Stimulated activated CD4-positive, alpha-beta T cell treated with anti-CD3 and anti-CD28 coated beads, Interleukin-12 subunit alpha, Interleukin-12 subunit beta, amount 100 ng/mL, for 4 hours (primary cell): ENCODE data around the gene AEBP1.

Experiments used
- DNase-seq: peaks from one replicate; pipeline ENCODE4 v3.0.0-alpha.2; 2020

AEBP1 gene

DNA sequence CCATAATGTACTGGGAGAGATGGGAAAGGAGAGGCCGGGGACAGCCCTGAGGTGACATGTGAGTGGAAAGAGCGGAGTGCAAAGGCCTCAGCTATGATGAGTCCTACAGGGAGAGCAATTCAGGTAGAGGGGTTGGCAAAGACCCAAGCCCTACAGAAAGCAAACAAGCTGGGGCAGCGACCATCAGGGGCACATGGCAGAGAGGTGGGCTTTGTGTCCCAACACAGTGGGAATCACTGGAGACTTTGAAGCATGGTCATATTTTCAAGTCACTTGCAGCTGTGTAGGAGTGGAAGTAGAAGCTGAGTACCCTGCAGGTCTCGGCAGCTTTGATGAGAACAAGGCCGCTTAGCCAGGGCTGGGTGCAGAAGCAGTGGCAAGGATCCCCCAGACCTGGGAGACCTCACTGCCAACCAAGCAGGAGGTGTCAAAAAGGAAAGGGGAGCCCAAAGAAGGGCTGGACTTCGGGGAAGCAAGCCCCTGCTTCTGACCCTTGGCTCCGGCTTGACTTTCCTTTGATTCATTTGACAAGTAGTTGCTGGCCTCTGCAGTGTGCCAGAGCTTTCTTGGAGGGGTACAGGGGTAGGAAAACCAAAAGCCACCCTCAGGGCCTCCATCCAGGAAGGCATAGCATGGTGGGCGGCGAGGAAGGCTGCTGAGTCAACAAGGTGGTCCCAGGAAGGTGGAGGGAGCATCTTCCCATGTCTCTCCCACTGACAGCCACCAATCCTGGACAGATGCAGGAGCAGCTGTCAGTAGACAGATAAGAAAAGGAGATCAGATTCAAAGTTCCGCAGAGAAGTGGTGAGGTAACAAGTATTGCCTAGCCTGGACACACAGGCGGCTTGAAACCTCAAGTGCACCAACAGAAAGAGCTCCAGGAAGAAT lies 36.8 kb upstream of the AEBP1 start:
- no peak for DNase-seq

DNA sequence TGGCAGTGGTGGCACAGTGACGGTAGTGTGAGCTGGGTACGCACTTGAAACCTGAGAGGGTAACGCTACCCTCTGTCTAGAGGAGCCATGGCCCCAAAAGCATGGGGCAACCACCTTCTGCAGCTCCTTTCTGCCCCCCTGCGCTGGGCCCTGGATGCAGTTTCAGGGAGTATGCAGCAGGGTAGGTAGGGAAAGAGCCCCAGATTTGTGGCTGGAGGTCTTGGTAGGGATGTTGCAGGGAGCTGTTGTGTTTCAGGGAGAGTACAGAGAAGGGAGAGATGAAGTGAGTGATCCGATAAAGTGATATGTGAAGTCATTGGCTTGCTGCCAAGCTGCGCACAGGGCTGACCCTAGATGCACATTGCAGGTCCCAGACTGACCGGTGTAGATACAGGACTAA lies 36.1 kb upstream of the AEBP1 start:
- DNase-seq, result no peak

DNA sequence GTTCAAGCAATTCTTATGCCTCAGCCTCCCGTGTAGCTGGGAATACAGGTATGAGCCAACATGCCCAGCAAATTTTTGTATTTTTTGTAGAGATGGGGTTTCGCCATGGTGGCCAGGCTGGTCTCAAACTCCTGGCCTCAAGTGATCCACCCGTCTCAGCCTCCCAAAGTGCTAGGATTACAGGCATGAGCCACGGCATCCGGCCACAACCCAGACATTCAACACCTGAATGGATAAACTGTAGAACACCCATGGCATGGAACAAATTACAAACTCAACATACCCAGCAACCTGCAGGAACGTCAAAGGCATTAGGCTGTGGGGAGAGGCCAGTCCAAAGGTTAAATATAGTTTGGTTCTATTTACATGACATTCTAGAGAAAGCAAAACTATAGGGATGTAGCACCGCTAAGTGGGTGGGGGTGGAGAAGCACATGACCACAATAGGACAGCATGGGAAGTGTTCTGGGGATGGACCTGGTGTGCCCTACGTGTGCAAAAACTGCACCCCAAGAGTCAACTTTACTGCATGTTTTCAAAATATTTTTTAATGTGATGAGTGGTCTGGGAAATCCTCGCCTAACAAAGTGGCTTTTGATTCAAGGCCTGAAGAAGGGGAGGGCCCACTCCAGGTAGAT lies 32.3 kb upstream of the AEBP1 start:
- DNase-seq, result no peak

DNA sequence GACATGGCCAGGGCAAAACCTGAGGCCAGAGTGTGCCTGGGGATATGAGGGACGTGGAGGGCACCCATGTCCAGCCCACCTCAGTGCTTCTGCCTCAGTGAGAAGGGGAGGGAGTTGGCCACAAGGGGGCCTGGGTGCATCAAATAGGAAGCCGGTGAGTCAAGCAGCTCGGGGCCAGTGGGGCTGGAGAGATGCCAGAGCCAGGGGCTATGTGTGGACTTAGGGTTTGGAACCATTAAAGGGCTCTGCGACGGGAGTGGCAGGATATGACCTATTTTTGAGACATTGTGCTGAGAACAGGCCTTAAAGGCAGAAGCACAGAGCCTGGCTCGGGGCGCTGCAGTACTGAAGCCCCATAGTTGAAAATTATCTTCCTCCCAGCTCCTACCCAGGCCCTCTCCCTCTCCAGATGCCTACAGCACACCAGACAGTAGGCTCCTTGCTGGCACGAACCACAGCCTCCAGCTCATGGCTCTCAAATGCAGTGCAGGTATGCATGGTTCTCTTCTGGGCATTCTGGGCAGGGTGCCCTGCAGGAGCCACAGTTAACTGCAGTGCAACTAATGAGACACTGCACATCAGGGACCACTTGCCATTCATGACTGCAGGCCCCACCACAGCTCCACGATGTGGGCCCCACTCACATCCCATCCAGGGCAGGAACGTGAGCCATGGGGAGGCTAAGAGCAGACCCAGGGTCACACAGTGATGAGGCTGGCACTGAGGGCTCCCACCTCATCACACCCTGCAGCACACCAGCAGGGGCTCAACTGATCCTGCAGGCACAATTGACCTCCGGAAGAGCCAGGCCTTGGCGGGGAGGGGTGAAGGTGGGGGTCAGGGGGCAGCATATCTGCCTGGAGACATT lies 31.5 kb upstream of the AEBP1 start:
- DNase-seq, result no peak

DNA sequence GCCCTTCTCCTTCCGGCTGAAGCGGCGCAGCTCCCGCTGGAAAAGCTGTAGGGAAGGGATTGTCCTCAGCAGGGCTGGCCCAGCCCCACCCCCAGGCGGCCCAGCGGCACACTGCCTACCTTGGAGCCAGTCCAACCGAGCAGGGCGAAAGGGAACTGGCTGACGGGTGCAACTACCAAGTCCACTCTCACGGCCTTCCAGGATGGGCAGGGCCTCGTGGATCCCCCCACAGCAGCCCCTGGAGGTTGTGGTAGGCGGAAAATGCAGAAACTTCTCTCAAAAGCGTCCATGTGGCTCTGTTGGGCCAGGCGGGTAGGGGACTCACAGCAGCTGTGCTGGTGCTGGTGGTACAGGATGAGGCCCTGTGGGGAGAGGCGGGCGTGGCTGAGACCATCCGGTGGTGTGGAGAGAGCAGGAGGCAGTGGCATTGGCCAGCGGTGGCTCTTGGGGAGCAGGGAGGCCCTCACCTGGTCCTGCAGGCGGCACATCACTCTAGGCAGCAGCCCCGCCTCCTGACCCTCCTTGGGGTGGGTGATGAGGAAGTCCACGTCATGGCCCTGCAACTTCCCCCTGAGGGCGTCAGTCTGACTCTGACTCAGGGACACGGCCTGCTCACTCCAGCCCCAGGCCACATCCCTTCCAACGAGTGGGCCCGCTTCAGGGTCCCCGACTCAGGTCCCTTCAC lies 30.3 kb upstream of the AEBP1 start:
- DNase-seq, result no peak

DNA sequence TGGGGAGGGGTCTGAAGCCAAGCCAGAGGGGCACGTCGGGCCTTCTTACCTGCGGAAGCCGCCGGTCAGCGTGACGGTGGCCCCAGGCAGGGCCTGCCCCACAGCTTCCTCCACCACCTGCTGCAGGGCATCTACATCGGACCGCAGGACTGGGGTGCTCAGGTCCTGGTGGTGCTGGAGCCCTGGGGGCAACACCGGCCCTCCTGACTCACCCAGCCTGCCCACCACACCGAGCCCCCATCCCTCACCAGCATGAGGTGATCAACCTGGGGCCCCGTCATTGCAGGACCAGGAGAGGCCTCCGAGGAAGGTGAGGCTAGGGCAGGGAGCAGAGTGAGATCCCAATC lies 29.8 kb upstream of the AEBP1 start:
- no peak for DNase-seq

DNA sequence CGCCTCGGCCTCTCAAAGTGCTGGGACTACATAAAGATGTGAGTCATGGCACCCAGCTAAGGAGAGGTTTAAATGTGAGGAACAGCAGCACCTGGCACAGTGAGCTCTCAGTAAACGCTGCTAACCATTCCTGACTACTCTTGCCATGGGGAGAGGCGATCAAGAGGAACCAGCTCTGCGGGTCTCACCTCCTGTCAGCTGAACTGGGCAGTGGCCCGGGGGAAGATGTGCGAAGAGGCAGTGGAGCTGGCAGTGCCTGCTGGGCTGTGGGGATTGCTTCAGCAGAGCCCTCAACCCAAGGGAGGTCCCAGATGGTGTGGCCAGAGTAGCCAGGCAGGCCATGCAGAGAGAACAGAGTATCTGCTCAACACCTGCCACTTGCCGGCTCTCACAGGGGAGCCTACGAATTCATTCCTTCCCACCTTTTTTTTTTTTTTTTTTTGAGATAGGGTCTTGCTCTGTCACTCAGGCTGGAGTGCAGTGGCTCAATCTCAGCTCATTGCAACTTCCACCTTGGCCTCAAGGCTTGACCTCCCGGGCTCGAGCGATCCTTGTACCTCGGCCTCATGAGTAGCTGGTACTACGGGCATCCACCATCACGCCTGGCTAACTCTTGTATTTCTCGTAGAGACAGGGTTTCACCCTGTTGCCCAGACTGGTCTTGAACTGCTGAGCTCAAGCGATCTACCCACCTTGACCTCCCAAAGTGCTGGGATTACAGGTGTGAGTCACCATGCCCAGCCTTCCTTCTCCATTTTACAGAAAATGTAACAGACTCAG lies 28.7 kb upstream of the AEBP1 start:
- DNase-seq, result no peak

DNA sequence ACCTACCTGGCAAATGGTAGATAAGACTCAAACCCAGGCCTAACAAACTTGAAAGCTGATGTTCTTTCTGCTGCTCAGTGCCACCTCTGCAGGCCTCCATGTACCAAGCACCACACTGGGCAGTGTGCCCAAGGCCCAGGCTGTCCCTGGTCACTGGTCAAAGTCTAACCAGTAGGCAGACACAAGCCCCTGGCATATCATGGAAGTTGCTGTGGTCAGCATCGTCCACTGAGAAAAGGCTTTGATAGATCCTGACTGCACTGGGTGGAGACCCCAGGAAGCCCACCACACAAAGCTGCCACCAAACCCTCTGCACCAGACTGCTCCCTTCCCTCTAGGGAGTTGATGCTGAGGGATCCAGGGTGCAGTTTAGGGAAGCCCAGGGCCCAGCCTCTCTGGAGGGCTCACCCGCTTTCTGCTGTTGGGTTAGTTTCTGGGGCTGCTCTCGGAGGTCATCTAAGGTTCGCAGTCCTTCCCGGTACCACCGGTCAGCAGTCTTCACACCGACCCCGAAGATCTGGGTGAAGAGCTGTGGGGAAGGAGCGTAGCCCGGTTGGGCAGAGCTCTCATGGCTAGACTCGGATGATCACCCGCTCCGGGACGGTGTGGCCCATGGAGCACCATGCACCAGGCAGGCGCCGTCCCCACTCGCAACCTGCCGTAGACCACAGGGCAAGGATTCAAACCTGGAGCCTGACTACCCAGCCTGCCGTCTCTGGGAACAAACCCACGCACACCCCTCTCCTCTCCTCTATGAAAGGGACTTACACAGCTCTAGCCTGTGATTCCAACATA lies 27.8 kb upstream of the AEBP1 start:
- DNase-seq, result no peak

DNA sequence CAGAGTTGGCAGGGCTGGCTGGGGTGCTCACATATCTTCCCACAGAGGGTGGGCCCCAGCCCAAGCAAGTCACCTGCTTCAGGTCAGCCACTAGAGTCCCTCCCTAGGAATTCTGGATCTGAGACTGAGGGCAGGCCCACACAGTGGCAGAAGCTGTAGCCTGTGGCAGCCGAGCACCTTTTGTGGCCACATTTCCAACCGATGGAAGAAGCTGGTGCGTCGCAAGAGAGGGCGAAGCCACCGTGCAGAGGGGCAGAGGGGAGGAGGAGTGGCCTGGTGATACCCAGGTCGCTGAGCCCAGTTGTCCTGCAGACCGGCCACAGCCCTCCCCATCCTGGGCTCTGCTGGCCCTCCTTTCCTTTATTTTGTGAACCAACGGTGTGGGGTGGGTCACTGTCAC lies 27.1 kb upstream of the AEBP1 start:
- no peak for DNase-seq

DNA sequence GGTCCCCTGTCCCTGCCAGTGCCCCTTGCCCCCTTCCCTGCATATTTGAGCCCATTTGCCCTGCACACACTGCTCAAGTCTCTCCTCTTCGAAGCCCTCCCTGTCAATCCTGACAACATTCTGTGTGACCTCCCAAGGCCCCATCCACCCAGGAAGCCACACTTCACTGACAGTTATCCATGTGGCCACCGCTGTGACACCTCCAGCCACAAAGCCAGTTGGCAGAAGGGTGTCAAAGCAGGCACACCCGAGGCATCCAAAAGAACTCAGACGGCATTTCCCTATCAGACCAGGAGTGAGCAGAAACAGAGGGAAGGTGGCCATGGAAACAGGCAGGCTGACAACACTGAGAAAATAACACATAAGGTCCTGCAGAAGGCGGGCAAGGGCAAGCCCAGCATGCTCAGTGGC lies 26.5 kb upstream of the AEBP1 start:
- DNase-seq, result no peak

DNA sequence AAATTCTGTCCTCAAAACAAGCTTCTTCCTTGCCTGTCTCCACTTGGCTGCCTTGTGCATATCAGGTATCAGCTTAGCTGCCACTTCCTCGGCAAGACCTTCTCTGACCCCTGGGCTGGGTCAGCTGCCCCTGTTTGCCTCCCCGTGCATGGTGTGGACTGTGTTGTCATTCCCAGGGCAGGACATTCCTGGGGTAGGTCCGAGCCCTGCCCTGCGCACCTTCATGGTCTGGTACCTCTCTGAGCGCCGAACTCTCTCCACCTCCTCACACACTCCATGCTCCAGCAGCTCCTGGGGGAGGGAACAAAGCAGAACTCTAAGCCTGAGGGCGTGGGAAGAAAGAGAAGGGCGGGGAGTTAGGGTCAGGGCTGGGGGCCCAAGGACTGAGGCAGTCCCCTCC lies 25.6 kb upstream of the AEBP1 start:
- no peak for DNase-seq

DNA sequence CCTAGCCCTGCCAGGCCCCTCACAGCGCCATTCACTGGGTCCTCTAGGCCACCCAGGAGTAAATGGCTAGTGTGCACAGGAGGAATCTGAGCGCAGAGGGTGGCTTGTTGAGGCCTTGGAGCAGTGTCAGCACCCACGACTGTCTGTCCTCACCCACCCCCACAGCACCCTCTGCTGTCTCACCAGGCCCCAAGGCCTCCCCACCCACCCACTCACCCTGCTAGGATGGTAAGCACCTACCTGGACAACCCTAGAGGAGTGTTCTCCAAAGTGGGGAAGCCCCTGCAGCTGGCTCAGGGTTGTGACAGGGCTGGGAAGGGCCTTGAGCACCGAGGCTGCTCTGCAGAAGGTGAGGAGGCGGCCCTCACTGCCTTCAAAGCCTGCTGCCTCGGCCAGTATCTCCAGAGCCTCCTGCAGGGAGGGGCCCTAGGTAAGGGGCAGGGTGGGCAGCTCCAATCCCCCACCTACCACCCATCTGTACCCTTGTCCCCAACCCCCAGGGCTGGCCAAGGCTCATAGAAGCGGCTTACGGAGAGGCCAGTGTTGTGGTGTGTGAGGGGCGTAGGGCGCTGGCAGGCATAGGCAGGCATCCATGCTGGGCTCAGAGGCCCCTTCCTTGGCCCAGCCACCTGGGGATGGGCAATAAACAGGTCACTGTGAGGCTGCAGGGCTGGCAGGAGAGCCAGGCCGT lies 24.7 kb upstream of the AEBP1 start:
- DNase-seq, result no peak

DNA sequence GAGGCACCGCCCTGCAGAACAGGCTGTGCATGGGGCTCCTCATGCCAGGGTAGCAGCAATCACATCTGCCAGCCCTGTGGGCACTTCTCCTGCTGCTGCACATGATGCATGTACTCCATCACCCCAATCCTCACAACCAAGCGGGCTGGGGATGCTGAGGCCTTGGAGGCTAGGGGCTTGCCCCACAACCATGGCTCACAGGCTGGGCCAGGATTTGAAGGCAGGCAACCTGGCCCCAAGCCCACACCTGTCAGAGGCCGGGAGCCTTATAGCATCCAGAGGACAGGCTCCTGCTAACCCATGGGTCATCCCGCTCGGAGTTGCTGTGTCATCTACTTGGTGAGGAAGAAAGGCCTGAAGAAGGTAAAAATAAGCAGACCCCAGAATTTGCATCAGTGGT lies 24.0 kb upstream of the AEBP1 start:
- DNase-seq, result no peak

DNA sequence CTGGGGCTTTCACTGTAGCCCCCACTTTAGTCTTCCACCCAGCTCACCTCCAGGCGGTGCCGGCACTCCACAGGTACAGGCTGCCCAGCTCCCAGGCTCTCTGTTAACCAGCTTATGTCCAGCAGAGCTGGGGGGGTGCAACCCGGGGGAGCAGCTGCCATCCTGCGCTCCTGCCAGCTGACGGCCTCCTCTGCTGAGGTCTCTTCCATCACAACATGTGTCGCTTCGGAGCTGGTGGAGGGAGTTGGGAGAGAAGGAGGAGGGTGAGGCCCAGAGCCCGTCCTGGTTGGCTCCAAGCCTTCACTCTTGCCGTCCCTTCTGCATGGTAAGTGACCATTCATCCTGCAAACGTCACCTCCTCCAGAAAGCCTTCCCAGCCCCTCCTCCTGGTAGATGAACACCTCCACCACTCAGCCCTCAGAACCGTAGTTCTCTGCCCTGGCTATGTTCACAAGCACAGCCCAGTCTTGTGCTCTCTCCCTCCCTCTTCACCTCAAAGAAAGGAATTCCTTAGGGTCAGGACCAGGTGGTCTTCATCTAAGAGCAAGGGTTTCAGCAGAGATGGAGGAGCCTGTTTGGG lies 23.4 kb upstream of the AEBP1 start:
- no peak for DNase-seq

DNA sequence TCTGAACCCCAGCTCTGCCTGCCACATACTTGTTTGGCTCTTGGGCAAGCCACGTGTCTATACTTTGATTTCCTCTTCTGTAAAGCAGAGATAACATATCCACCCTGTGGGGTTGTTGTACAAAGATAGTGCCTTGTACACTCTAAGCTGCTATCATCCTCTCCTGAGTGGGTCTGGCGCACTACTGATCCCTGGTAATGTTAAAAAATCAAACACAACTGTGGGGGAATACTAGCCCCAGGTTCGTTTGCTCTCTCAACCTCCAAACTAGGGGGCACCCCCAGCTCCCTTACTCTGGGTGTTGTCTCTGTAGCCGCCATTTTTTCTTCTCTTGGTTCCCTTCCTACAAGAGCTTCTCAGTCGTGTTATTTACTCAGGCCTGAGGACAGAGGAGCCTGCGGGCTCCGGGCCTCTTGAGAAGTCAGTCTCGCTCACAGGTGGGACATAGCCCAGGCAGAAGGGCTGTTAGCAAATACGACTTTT lies 22.8 kb upstream of the AEBP1 start:
- DNase-seq, result no peak

DNA sequence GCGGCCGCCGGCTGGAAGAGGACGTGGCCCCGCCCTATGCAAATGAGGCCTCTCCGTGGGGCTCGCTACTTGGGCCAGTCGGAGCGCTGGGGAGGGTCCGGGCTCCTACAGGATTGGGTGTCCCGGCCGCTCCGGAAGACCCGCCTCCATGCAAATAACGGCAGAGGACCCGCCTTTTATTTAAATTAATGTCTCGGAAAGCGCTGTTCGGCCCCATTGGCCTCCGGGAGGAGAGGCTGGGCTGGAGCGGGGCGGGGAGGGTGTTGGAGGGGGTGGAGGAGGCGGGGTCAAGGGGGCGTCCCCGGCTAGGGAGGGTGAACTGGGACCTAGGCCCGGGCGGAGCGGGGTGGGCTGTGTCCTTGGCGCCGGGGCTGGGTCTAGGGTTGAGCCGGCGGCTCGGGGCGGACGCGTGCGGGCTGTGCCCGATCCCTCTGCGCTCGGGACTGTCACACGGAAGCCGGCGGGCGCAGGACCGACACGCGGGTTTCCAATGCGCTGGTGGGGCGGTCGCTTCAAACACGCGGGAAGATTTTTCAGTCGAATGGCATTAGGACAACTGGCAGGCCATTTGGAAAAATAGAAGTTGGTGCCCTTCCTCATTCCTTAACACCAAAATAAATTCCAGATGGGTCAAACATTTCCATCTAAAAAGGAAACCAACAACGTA lies 21.5 kb upstream of the AEBP1 start:
- peak; percentile 97 for DNase-seq

DNA sequence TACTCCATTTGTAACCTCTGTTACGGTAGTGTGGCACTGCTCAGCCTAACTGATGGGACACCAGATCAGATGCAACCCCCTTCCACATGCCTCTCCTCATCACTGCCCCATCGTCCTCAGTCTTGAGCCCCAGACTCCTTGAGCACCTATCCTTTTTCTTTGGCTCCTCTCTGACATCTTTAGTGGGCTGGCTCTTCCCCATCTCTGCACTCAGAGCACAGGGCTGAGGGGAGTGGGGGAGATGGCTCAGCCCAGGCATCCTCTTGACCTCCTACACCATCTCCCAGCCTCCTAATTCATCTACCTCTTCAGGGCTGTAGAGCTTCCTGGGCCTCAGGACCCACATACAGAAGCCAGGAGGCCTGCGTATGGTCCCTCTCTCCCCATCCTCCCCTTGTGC lies 20.3 kb upstream of the AEBP1 start:
- no peak for DNase-seq

DNA sequence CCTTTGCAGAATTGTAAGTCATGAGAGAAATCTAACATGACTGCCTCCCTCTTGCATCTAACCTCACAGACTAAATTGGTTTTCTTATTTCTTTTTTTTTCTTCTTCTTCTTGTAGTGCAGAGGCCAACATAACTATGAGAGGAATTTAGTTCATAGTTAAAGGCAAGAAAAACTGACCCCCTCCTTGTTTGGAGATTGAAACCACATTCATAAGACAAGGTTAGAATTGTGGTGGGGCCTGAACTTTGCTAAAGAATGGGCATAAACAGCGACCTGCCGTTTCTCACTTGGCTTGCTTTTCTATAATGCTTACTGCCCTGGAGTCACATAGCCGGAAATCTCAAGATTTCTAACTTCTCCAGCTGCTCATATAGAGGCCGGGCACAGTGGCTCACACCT lies 19.4 kb upstream of the AEBP1 start:
- DNase-seq, result no peak

DNA sequence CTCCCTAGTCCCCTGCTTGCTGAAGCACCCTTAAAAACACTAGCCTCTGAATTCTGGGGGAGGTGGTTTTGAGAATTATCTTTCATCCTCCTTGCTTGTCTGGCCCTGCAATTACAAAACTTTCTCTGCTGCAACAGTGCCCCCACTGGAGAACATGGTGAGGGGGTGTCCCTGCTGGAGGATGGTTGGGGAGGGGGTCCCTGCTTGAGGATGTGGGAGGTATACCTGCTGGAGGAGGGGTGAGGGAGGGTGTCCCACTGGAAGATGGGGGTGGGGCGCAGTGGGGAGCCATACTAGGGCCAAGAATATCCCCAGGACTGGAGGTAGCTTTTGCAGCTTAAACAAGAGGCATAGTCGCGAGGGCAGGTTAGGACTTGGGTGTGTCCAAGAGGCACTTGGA lies 18.6 kb upstream of the AEBP1 start:
- no peak for DNase-seq

DNA sequence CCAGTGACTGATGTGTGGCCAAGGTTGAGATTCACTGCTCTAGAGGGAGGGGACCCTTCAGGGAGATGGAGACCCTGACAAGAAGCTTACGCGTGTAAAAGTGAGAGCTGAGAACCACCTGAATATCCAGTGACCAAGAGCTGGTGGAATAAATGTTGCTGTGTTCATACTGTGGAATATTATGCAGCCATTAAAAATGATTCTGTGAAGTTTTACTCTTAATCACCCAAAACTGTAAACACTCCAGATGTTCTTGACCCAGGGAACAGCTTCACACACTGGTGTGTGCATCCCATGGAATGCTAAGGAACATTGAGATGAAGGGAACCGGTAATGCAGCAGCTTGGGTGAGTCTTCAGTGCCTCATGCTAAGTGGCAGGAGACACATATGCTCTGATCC lies 17.5 kb upstream of the AEBP1 start:
- DNase-seq, result no peak
